Breast epithelium (tissue), 3 donors: Measurements from ENCODE around the gene PROSER3.

ENCODE experiments used
- CTCF ChIP-seq, 3 donors: fragments of 450-650 bp; IDR thresholded peaks; one replicate each; pipeline ENCODE4 v1.5.1; 2016 to 2017; ENCODE audit warnings: antibody characterized with exemption in 3 of 3, mild to moderate bottlenecking in 3 of 3, moderate library complexity in 3 of 3
- POLR2AphosphoS5 ChIP-seq, 3 donors: sonication (generic); formaldehyde crosslinking; IDR thresholded peaks; one replicate each; pipeline ENCODE4 v1.6.1; 2017; ENCODE audit warnings: antibody characterized with exemption in 3 of 3

DNA sequence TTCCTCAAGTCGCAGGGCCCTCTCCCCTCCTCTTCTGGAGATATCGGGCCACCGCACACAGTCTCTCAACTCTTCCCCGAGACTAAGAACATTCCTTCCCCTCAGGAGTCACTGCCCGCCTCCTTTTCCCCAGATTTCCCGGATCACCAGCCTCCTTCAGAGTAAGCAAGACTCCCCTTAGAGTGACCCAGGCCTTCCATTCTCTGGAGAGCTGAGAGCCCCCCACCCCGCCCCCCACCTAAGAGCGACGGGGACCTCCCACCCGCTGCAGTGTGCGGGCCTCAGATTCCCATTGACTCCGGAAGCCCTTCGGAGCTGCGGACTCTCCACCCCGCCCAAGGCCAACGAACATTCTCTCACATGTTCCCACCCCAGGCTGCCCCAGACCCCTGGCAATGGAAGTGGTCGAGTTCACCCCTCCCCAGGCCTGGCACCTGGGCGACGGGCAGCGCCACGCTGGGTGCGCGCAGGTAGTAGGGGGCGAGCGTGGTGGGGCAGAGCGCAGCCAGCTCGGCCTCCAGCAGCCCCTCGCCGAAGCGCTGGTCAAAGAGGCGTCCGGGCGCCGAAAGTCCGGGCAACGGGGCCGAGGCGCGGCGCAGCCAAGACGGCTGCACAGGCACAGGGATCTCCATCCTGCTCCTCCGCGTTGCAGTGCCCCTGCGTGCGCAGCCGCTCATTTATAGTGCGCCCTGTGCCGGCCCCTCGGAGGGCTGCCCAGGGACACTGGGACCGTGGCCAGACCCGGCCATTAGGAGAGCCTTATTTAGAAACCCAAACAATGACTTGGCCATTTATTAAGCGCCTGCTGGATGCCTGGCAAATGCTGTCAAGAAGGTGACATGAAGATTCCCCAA, 1.4 kb upstream of the PROSER3 start, which contains the start of gene HSPB6:
- TF ChIP-seq CTCF (IDR thresholded peaks at IDR 0.05): no peak
- TF ChIP-seq POLR2AphosphoS5 (IDR thresholded peaks at IDR 0.05): peak in 2 of 3 donors; percentile 53 to 55
